HG02840 (cell line): ENCODE measurements around the gene NEDD8.

ENCODE experiments used
- ATAC-seq: cut with Tn5 transposase; IDR thresholded peaks from one replicate; pipeline ENCODE4 v1.9.1; 2021; ENCODE audit warnings: mild to moderate bottlenecking, moderate library complexity, moderate number of reproducible peaks; ENCODE audit not compliant: unreplicated experiment, low FRiP score

NEDD8 gene

DNA sequence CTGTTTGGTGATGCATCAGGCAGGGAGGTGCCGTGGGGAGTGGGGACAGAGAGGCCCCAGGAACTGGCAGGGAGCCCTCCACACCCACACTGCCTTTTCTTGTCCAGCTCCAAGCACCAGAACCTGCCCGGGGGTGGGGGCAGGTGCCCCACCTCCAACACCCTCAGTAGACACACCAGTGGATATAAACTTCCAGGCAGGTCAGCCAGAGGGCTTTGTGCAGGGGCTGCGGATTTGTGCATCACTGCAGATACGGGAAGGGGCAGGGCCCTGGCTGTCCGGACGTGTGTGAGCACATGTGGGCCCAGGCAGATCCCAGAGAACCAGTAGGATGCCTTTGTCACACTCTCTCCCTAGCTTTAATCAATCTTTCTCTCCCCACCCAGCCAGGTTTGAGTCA, 32.1 kb upstream of the NEDD8 start:
- ATAC-seq = no peak

DNA sequence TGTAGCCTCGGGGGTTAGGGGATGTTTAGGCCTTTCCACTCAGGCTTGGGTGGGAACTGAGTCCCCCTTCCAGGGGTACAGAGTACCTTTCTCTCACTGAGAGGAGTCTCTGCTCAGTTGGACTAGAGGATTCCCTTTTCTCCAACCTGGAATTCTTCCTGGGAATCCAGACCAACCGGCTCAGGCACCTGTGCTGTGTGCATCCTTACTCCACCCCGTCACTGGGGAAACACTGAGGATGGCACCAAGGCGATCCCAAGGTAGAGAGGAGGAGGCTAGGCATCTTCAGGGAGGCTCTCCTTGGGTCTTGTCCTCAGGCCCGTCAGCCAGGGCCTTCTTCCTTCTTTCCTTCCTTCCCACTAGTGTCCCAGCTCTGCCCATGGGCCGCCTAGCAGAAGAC, 31.7 kb upstream of the NEDD8 start:
- ATAC-seq = no peak

DNA sequence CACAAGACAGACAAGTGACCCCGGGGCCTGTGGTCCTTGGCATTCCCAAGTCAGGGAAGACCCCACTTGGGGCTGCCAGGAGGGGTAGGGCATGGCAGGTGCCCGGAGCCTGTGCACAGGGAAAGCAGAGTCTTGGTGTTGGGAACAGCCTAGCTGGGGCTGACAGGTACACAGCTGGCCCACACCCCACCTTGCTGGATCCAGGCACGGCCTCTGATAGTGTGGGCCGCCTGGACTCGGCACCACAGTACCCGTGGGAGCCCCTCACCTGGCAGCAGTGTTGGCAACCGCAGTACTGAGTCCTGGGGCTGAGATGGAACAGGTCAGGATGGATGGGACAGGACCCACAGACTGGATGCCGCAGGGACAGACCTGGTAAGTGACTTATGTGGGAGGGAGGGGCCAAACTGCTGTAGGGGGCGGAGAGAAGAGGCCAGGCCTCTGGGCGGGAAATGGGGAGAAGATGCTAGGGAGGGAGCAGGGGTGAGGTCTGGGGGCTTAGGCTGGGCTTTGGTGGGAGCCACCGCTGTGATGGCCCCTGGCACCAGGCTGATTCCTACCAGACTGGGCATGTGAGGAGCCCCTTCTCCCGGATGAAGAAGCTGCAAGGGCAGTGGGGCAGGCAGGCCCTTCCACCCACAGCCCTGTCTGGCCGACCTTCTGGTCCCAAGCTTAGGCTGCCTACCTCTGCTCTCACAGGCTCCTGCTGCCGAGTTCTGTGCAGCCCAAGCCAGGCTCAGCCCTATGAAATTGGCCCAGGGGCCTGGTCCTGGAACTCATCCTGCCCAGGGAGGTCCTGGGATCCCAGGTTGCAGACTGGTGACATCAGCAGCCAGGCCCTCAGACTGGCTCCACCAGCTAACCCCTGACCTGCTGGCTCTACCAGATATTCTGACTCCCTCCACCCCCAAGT, 30.9 kb upstream of the NEDD8 start, which contains the start of gene TGM1:
TGM1 (minus strand) TSS at position 357 of the 913 bp plus-strand sequence. CDS start 825 bp downstream, outside the sequence.
- no peak for ATAC-seq

DNA sequence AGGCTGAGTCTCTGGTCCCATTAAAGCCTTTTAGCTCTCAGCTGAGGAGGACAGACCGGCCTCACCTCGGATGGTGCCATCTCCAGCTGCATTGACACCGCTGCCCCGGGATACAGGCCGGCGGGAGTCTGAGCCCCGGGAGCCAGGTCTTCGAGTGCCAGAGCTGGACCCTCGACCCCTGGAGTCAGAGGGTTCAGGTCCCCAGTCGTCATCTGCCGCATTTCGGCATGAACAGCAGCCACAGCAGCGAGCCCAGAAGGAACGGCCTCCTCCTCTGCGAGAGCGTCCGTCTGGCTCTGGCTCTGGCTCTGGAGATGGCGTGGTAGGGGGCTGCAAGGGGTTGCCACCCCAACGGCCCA, 29.8 kb upstream of the NEDD8 start:
- no peak for ATAC-seq

DNA sequence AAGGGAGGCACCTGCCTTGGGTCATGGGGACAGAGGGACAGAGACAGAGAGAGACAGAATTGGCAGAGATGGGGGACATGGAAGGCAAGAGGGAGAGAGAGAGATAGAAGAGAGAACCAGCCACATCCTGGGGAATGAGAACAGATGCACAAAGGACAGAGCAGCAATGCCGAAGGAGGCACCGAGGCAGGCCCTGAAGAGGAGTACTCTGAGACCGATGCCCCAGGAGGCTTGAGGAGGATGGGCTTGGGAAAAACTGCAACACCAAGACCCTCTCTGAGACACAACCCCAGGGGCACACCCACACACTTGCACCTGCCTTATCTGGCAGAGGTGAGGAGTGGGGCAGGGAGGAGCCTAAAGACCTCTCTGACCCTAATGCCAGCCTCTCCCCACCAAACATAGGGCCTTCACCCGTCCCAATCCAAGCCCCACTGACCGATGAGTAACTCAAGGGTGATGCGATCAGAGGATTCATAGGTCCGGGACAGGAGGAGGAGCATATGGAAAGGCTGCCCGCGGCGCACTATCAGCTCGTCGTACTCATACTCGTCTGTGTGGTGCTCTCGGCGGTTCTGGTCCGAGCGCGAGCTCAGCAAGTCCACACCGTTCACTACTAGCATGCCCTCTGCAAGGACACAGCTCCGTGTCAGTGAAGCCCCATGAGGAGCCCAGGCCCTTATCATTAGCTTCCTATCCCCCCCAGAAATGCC, 29.2 kb upstream of the NEDD8 start:
- no peak for ATAC-seq

DNA sequence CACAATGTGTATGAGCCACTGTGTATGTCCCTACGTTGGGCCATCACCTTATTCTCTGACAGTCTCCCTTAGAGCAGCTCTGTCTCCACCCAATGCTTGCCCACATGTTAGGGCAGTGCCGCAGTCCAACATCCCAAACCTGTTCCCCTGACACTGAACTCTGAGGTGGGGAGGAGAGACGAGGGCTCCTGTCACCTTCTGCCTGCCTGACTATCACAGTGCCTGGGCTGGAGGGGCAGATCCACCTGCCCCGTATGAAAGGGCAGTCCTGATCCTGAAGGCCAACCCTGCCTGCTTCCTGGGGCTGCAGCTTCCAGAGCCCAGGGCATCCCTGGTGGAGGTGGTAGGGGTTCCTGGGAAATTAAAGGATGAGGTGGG, 28.6 kb upstream of the NEDD8 start:
- ATAC-seq = no peak

DNA sequence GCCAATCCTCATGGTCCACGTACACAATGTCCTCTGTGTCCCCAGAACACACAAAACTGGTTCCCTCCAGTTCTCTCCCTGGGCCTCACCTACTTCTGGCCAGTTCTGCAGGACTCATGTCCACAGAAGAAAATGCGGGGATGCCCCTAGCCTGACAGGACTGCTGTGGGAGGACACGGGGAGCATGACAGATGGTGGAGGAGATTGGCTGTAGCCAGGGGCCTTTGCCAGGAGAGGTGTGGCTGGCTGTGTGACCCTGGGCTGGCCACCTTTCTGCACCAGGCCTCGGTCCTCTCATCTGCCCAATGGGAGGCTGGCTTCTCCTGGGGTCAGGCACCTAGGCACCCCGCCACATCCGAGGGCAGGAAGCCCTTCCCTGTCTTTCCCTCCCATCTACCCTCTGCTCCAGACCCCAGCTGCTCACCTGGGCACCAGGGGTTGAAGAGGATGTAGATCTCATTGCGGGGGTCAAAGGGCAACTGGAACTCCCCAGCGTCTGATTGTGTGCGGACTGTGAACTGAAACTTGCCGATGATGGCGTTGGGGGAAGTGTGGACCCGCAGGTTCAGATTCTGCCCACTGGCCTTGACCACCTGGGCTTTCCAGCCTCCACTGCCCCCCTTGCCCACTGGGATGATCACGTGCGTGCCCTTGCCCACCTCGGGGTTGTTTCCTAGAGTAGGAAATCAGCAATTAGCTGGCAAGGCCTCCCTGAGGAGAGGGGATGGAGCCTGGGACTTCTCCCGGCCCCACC, 28.0 kb upstream of the NEDD8 start:
- ATAC-seq = no peak

DNA sequence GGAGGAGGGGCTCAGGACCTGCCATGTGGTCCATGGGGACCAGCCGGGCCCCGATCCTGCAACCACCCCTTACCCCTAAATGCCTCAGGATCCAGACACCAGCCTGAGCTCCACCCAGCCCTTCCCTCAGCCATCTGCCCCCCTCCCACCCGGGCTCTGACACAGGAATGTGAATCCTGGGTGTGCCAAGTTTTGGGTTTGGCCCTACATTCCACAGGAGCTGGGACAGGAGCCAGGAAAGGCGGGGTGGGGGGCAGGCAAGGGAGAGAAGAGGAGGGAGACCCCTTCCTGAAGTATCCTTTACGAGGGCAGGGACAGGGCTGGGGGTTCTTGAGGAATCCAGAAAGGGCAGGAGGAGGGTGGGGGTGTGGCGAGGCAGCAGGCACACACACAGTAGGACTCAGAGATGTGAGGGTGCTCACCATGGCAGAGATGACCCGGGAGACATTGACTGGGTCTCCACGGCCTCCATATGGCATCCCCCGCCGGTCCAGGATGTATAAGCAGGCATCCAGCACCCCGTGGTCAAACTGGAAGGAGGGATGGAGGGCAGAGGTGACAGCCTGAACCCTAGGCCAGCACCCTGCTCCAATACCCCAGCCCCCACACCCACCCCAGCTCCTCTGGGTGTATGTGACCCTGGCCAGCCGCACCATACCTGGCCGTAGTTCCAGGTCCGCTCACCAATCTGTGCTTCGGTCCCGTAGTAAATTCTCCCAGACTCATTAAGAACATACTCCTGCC, 27.3 kb upstream of the NEDD8 start:
- no peak for ATAC-seq

DNA sequence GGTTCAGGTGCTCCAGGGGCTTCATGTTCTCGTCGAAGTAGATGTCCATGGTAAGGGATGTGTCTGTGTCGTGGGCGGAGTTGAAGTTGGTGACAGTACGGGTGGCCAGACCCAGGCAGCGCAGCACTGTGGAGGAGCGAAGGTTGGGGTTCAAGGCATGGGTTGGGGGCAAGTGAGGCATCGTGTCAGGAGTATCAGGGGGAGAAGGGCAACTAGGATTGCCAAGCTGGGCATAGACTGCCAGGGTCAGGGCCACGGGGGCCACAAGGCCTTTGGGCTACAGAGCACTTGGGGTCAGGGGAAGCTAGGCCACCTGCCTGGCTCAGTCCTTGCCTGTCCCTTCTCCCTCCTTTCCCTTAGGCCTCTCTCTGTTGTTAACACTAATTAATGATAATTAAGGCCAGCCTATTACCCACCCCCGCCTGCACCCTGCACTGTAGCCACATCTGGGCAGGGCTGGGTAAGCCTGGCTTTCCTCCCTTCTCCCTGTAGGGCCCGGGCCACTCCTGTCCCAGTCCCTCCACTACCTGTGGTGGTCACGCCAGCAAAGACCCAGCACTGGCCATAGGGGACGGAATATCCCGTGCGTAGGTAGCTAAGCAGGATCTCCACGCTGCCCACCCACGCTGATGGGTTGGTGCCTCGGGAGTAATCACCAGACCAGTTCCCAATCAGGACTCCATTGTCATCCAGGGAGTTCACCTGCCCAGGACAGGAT, 26.5 kb upstream of the NEDD8 start:
- ATAC-seq = no peak

DNA sequence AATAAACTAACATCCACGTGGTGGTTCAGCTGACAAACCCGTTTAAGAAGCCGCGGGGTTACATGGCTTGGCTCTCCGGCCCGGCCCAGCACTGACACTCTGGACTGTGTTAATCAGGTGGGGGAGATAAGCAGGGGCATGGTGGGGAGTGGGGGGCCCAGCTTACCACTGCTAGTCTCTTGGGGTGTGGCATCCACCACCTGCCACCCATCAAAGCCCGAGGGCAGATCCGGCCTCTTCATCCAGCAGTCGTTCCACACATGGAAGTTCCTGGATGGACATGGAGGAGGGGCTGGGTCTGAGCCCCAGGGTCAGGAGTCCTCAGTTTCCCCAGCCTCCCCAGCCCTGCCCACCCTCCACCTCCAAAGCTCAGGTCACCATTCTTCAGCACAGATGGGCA, 26.0 kb upstream of the NEDD8 start:
- no peak for ATAC-seq

DNA sequence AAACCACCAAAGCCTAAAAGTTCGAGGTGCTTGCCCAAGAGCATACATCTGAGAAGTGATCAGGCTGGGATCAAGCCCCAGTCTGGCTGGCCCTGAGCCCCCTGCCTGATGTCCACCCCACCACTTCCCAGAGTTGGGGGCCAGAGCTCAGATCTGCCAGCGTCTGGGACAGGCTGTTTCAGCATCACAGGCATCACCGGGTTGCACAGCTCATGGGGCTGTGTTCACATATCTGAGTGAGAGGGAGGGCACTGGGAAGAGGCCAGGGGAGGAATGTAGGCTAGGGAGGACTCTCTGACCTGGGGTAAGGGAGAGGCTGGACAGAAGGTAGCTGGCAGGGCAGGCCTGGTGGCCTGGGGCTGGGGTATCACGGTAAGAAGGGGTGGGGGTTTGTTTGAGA, 24.8 kb upstream of the NEDD8 start:
- no peak for ATAC-seq

DNA sequence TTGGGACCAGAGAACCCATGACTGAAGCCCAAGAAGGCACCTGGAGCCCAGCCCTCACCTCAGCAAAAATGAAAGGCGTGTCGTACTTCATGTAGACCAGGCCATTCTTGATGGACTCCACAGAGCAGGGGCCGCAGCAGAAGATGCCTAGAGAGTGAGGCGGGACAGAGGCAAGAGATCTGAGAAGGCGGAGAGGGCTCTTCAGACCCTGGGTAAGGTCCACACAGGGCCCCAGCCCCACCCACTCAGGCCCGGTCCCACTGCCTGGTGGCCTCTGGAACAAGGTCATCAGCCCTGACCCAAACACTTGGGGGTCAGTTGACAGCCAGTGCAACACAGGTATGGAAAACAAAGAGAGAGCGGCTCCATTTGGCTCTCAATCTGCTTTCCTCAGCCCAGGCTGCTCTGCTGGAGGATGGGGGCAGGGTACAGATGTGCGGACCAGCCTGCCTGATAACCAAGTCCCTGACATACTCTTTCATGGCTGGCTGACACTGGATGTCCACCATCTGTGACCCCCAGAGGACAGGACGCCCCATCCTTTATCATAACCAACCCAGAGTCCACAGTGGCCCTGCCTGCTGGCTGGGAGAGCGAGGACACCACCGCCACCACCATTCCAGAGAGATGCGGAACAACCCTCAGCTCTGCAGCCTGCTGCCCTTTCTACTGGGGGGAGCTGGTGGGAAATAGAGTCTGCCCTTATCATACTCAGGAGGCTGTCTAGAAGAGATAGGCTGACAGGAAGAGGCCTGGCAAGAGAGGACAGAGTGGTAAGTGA, 24.0 kb upstream of the NEDD8 start:
- no peak for ATAC-seq

DNA sequence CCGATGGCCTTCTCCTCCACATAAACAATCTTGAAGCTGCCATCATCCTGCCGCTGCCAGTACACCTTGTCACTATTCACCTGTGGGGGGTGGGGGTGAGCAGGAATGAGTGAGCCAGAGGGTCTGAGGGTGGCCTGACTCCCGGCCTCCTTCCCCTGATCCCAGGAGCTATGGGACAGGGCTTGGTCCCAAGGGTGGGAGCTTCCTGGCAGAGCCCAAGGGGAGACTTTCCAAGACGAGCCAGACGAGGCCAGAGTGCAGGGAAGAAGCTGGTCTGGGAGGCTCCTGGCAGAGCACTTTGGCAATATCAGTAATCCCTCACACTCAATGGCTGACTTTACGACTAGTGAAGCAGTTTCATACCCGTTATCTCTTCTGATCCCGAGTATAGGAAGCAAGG, 23.3 kb upstream of the NEDD8 start:
- ATAC-seq = no peak

DNA sequence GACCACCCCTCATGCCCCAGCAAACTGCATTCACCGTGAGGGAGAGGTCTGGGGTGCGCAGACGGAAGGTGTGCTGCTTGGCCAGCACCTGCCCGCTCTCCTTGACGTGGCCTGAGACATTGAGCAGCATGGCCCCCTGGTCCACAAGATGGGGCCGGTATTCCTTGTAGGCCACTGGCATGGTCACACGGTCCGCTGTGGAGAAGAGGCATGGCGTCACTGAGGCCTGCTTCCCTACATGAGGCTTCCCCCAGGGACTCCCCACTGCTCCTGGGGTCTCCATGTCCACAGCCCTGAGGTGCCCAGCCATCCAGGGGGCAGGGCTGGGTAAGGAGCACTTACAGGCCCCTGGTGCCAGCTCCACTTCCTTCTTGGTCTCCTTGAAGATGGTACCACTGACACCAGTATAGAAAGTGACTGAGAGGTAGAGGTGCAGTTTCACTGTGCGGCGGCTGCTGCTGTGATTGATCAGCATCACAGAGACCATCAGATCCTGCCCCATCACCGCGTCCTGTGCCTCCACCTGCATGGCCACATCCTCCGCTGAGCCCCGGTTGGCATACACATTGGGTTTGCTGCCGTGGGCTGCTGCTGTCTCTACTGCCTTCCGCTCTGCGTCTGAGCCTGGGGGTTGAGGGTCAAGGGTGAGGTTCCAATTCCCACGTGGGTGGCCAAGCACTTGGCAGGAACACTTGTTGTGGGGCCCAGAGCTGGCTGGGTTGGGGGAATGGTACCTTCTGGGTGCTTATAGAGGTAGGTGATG, 22.6 kb upstream of the NEDD8 start:
- no peak for ATAC-seq

DNA sequence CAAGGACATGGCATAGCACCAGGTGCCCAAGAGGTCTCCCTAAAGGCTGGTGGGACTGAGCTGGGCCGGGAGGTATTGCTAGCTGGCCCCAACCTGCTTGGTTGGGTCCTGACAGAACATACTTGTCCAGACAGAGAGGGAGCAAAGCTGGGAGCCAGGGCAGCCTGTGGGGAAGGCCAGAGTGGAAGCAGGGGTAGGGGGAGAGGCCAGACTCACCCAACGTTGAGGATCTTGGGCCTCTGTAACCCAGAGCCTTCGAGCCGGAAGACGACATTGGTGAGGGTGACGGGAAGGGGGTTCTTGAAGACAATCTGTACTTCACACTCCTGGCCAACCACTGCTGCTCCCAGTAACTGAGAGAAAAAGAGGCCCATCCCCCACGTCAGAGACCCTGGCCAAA, 21.8 kb upstream of the NEDD8 start:
- ATAC-seq = no peak

DNA sequence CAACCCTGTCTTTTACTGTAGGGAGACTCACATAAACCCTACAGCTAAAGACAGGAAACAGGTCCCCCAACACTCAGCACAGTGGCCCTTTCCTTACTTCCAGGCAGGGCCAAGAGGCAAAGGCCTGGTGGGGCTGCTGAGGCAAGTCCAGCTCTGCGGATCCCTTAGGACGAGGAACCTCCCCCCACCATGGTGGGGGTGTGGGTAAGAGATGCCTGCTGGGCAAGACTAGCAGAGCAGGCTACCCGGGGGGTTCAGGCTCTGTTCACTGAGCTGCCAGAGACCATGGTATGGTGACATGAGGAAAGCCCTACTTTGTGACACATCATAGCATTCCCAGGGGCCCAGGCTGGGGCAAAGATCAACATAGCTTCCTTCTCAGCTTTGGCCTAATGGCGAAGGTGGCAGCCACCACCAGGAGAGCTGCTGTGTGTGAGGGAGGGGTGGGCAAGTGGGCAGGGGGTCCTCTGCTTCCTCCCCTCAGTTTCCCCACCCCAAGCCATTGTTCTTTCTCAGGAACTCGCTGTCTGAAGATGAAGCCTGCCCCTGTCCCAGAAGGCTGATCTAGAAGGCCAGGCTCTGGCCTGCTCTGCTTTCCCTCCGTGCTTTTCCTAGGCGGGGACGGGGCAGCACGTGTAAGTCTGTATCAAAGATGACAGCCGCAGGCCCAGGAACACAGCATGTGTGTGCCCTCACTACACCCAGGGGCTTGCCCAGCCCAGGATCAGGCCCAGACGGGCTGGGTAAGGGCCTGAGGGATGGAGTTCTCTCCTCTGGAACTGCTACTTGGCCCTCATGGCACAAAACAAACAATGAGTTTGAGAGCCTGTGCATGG, 20.3 kb upstream of the NEDD8 start:
- no peak for ATAC-seq

DNA sequence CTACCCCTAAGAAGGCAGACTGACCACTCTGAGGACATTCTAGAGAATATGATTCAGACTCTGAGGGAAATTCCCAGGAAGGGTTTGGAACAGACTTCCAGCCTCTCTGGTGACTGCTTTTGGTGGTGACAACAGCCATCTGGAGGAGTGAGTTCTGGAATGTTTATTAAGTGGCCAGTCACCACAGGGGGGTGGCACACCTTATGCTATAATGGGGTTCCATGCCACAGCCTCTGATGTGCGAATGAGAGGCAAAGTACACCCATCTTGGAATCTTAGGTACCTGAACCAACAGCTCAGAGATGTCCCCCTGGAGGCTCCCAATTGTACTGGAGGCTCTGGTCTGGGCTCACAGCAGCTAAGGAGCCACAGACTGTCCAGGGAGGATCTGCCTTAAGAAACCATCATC, 19.7 kb upstream of the NEDD8 start:
- ATAC-seq = no peak

DNA sequence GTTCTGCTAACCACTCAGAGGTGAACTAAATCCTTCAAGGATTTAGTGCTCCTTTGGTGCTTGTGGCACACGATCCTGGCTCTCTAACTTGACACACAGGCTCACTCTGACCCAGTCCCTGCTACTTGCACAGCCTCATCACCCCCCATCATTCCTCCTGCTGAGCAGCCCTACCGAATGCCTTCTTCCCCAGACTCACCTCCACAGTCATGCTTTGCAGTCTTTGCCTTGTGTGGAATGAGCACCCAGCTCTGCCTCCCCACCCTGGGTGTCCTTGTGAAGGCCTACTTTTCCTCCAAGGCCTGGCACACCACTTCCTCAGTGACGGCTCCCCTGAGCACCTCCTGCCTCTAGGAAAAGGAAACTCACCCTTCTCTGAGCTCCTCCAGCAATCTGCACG, 18.2 kb upstream of the NEDD8 start:
- no peak for ATAC-seq
